CD4-positive, alpha-beta T cell treated with Interleukin-6 for 4 hours (primary cell): Measurements from ENCODE around the gene PDS5B.

ENCODE experiments used
- DNase-seq: peaks from one replicate; pipeline ENCODE4 v3.0.0-alpha.2; 2020; ENCODE audit warnings: mixed read lengths

The PDS5B gene

DNA sequence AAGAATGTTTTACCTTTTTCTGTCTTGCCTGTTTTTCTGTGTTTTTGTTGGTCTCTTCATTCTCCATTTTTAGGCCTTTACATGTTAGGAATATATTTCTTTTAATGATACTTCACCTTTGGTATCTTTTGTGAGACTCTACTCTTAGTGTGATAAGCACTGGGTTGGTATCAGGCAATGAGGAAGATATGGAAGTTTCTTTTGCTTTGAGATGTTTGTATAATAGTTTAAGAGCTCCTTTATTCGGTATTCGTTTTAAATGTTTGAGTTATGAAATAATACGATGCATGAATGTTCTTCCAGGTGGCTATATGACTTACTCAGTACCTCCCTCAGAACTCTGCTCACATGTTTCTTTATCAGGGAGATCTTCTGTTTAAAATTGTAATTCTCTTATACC lies 144.8 kb downstream of the PDS5B start:
- DNase-seq = no peak

- DNase-seq = peak; percentile 10
Measured at GRCh38 chr13:32731576-32731975, 145.3 kb downstream of the PDS5B start.

GRCh38 chr13:32733690-32734089 lies 147.4 kb downstream of the PDS5B start:
- DNase-seq = no peak

GRCh38 chr13:32734511-32734910 lies 148.3 kb downstream of the PDS5B start:
- DNase-seq = no peak

GRCh38 chr13:32735859-32736258 lies 149.6 kb downstream of the PDS5B start:
- no peak for DNase-seq

DNA sequence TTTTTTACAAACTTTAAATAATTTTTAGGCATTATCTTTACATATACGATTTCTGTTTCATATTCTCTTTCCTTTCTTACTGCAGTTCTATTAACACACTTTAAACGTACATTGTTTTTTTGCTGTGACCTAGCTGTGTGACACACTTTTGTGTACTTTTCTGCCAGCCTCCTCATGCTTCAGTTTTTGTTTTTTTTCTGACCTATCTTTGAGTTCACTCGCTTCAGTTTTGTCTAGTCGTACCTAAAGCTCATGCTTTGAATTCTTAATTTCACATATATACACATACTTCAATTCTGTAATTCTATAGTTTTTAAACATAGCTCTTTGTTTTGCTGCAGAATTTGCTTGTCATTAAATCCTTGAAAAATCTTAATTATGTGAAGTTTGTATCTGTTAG lies 150.4 kb downstream of the PDS5B start:
- no peak for DNase-seq

GRCh38 chr13:32737111-32737571 lies 150.9 kb downstream of the PDS5B start:
- no peak for DNase-seq

DNA sequence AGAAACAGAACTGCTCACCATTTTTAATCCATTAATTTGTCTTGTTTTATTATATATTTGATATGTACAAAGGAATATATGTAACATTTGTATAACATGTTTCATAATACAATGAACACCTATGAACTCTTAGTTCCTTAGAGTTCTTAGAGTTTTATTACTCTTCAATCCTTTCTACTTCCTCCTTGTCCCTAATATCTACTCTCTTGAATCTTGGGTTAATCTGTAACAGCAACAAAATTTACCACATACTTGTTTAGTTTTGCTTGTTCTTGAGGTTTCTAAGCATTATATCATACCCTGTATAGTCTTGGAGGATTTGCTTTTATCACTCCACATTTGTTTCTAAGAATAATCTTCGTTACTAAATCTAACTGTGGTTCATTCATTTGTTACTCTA lies 151.4 kb downstream of the PDS5B start:
- no peak for DNase-seq

- no peak for DNase-seq
Measured at GRCh38 chr13:32745509-32745908, 159.3 kb downstream of the PDS5B start.

DNA sequence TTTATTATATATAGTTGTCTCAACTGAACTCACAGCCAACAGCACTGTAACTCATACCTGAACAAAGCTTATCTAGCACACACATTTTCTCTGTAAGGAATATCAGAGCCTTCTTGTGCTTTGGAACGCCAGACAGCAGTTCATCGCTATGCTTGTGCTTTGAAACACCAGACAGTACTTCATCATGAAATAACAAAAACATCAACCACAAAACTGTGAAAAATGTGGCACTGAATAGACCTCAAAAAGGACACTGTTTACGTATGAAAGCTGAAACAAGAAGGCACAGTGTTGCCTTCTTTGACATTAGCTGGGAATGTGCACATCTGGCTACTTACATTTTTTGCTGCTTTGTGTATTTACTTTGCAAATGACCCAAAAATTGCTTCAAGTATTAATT lies 160.2 kb downstream of the PDS5B start:
- DNase-seq = no peak

- DNase-seq = no peak
Measured at GRCh38 chr13:32748305-32748704, 162.1 kb downstream of the PDS5B start.

DNA sequence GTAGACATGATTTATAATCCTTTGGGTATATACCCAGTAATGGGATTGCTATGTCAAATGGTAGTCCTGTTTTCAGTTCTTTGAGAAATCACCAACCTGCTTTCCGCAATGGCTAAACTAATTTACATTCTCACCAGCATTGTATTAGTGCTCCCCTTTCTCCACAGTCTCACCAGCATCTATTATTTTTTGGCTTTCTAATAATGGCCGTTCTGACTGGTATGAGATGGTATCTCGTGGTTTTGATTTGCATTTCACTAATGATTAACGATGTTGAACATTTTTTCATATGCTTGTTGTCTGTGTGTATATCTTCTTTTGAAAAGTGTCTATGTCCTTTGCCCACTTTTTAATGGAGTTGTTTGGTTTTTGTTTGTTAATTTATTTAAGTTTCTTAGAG lies 165.1 kb downstream of the PDS5B start:
- DNase-seq = no peak

GRCh38 chr13:32752311-32752710 lies 166.1 kb downstream of the PDS5B start:
- no peak for DNase-seq

DNA sequence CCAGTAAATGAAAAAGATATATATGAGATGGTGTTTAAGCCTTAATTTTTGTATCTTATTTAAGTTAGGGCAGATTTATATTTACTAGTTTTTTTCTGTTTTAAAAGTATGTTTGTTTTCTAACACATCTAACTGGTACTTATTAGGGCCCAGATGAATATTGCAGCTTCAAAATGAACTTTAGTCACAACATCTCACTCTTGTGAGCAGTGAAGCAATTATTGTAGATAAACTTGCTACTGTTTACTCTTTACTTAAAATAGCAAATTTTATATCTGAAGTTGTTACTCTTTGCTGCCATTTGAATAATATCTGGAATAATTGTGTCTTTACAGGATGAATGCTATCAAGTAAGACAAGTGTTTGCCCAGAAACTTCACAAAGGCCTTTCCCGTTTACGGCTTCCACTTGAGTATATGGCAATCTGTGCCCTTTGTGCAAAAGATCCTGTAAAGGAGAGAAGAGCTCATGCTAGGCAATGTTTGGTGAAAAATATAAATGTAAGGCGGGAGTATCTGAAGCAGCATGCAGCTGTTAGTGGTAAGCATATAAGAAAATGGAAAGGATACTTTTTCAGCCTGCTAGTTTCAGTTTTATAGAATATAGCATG lies 166.8 kb downstream of the PDS5B start:
- DNase-seq = no peak

GRCh38 chr13:32754179-32754578 lies 167.9 kb downstream of the PDS5B start:
- no peak for DNase-seq

GRCh38 chr13:32759152-32759551 lies 172.9 kb downstream of the PDS5B start:
- DNase-seq = no peak

- DNase-seq = no peak
Measured at GRCh38 chr13:32761472-32761871, 175.2 kb downstream of the PDS5B start.

DNA sequence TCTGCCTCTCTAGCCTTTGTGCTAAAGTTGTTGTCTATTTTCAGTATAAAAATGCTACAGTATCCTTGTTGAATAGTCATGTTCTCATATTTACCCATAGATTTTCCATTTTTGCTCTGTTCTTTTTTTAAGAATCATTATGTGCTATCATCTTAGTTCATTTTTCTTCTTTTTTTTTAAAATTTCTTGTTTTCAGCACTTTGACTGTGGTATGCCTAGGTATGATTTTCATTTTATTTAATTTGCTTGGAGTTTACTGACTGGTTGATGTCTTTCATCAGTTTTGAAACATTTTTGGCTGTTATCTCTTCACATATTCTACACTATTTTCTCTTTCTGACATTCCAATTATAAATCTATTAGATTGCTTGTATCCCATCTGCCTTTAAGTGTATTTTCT lies 192.9 kb downstream of the PDS5B start:
- DNase-seq = no peak

DNA sequence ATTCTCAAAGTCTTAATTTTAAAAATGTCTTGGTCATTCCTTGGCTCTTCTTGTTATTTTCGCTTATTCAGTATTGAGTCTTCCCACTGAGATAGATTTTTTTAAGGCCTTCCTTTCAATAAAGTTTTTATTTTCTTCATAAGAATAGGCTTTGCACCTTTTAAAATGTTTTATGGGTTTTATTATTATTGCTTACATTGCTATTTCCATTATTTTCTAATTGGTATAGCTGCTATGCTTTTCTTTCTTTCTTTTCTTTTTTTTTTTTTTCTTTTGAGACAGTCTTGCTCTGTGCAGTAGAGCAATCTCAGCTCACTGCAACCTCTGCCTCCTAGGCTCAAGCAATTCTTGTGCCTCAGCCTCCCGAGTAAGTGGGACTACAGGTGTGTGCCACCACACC lies 195.7 kb downstream of the PDS5B start:
- DNase-seq = no peak

- DNase-seq = peak; percentile 34
Measured at GRCh38 chr13:32783067-32783466, 196.8 kb downstream of the PDS5B start.

DNA sequence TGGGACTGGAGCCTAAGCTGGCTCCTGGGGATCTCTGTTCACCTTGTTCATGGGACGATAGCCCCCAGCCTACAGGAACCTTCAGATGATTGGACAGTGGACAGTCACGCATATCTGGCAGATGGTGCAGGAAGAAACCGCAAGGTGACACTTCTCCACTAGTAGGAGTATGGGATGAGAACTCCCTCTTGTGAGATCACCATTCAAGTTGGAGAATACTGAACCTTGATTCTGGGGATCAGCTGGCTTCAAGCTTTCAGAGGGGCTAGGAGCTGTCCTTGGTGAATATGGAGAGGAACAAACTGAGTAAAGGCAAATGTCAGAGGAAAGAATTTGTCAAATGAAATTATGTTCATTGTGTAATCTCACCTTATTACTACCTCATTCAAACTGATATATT lies 204.5 kb downstream of the PDS5B start:
- DNase-seq = no peak

- DNase-seq = peak; percentile 51
Measured at GRCh38 chr13:32791545-32792172, 205.4 kb downstream of the PDS5B start.

DNA sequence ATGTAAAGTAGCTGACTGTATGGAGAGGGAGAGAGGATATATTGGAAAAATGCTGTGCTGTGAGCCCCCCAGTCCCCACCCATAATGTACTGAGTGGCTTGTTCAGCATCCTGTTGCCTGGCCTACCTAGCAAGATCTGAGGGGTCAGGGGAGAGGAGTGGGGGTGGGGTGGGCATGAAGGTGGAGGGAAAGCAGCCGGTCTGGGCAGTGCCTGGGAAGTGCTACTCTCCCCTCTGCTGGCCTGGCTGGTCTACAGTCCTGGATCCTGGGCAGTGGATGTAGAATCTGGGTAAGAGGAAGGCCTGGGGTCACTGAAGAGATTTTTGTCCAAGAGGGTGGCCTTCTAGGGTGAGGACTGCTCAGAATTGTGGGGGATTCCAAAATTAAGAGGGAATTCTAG lies 210.5 kb downstream of the PDS5B start:
- no peak for DNase-seq

GRCh38 chr13:32802159-32802558 lies 215.9 kb downstream of the PDS5B start:
- no peak for DNase-seq

DNA sequence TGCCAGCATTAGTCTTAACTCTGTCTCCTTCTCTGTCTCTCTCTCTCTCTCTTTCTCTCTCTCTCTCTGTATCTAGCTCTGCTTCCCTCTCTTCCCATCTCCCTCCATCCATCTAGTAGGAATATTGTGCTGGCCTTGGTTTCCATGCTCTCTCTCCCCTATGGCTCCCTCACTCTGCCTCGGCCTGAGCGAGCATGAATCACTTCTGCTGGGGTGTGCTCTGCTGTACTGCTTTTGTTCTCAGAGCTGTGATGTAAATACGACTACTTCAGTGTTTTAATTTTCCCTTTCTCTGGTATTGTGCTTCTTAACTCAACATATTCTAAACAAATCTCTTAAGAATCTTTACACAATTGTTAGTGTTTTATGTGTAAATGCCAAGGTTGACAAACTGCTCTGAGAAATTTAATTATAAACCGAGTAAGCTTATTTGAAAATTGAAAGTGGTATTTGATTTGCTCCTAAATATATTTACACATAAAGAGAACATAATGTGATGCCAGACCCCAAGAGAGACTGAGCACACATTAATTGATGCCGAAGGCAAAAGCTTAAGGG lies 218.5 kb downstream of the PDS5B start:
- DNase-seq = no peak
